Caki2 (cell line): ENCODE results near the gene BTRC. TPM values are rescaled to one million over a fixed set of nuclear protein-coding genes. Genes with fewer than 3 reads are reported as not detected.
"Not testable (repeated sequence)": the region's sequence is repeated elsewhere in the genome, so short reads cannot be mapped to it uniquely, and the experiment has no call there.

ENCODE experiments used
- DNase-seq: peaks from one replicate; pipeline ENCODE4 v3.0.0-alpha.2; 2015; ENCODE audit warnings: low read depth
- in situ Hi-C: cut with HindIII; loops from 2 replicates; pipeline ENCODE4 v1.10.0; 2016; ENCODE audit warnings: low sequenced_read_pairs, low pct_unique_long_range_greater_than_20kb, mixed read lengths
- total RNA-seq: library from RNA; depleted of rRNA; stranded (reverse); fragments of >200 nt; shearing (Covaris generic); gene quantifications from 2 replicates; pipeline ENCODE4 v1.2.3, GENCODE V29; 2014; ENCODE audit warnings: low replicate concordance

BTRC gene
- total RNA-seq, 1 experiment from 2014 or later = 11.3 TPM

- in situ Hi-C loops = no loop called here
- DNase-seq = no peak
These were observed 17.6 kb upstream of the BTRC start for GRCh38 chr10:101336382-101336781.

- in situ Hi-C loops = no loop called here
- DNase-seq = no peak
These were observed 16.1 kb upstream of the BTRC start for GRCh38 chr10:101337836-101338235.

- DNase-seq = no peak
- in situ Hi-C loops = no loop called here
These were observed 12.5 kb upstream of the BTRC start for GRCh38 chr10:101341438-101341837.

- in situ Hi-C loops = no loop called here
- DNase-seq = no peak
These were observed 7.8 kb upstream of the BTRC start for GRCh38 chr10:101346177-101346576.

GRCh38 chr10:101351017-101351416 lies 2.9 kb upstream of the BTRC start:
- no peak for DNase-seq
- in situ Hi-C loops = no loop called here

GRCh38 chr10:101351477-101351876 lies 2.5 kb upstream of the BTRC start:
- in situ Hi-C loops = no loop called here
- no peak for DNase-seq

- in situ Hi-C loops, DNase-seq: not testable (repeated sequence)
These were observed 1.1 kb upstream of the BTRC start for GRCh38 chr10:101352857-101353256.

GRCh38 chr10:101354328-101355071 lies 535 bp downstream of the BTRC start:
- in situ Hi-C loops = no loop called here
- DNase-seq = no peak

GRCh38 chr10:101355072-101355706 lies 1.2 kb downstream of the BTRC start:
- in situ Hi-C loops = no loop called here
- no peak for DNase-seq

GRCh38 chr10:101356132-101356531 lies 2.2 kb downstream of the BTRC start:
- DNase-seq = no peak
- in situ Hi-C loops = no loop called here

GRCh38 chr10:101357958-101358357 lies 4.0 kb downstream of the BTRC start:
- no peak for DNase-seq
- in situ Hi-C loops = no loop called here

GRCh38 chr10:101358706-101359300 lies 4.8 kb downstream of the BTRC start:
- in situ Hi-C loops = no loop called here
- no peak for DNase-seq

GRCh38 chr10:101360090-101360489 lies 6.1 kb downstream of the BTRC start:
- DNase-seq, in situ Hi-C loops: not testable (repeated sequence)

- in situ Hi-C loops, DNase-seq: not testable (repeated sequence)
These were observed 6.9 kb downstream of the BTRC start for GRCh38 chr10:101360841-101361240.

- in situ Hi-C loops = no loop called here
- DNase-seq = no peak
These were observed 10.0 kb downstream of the BTRC start for GRCh38 chr10:101363850-101364400.

- no peak for DNase-seq
- in situ Hi-C loops = no loop called here
These were observed 10.8 kb downstream of the BTRC start for GRCh38 chr10:101364721-101365120.

- in situ Hi-C loops = no loop called here
- peak; percentile 87 for DNase-seq
These were observed 13.8 kb downstream of the BTRC start for GRCh38 chr10:101367569-101368453.

GRCh38 chr10:101373063-101373462 lies 19.1 kb downstream of the BTRC start:
- in situ Hi-C loops = no loop called here
- no peak for DNase-seq
